Neural progenitor cell (in vitro differentiated cells): ENCODE data around the gene NEK8.

ENCODE experiments used
- CTCF ChIP-seq: fragments of 200-600 bp; sonication (generic); IDR thresholded peaks from 2 replicates; pipeline ENCODE4 v1.5.1; 2017; ENCODE audit warnings: antibody characterized with exemption, mild to moderate bottlenecking
- EZH2 ChIP-seq: fragments of 200-600 bp; sonication (generic); IDR thresholded peaks from 2 replicates; pipeline ENCODE4 v1.6.1; 2017; ENCODE audit warnings: antibody characterized with exemption, mild to moderate bottlenecking, moderate library complexity
- EZH2phosphoT487 ChIP-seq: fragments of 200-600 bp; sonication (generic); IDR thresholded peaks from 2 replicates; pipeline ENCODE4 v1.6.1; 2017; ENCODE audit warnings: antibody characterized with exemption

- TF ChIP-seq CTCF, result no peak
- TF ChIP-seq EZH2, result no peak
- no peak for TF ChIP-seq EZH2phosphoT487
Observed at GRCh38 chr17:28725660-28726225, 2.8 kb upstream of the NEK8 start.
